Ishikawa (cell line): ENCODE data around the gene ALG14.

Source experiments
- CEBPB ChIP-seq: IDR thresholded peaks from 2 replicates; pipeline ENCODE4 v1.6.1; 2012
- CREB1 ChIP-seq: IDR thresholded peaks from 2 replicates; pipeline ENCODE4 v1.6.1; 2012; ENCODE audit warnings: low read depth
- EGR1 ChIP-seq: IDR thresholded peaks from 2 replicates; pipeline ENCODE4 v1.6.1; 2012
- EP300 ChIP-seq: IDR thresholded peaks from 2 replicates; pipeline ENCODE4 v1.6.1; 2012; ENCODE audit warnings: borderline replicate concordance
- FOXM1 ChIP-seq: IDR thresholded peaks from 2 replicates; pipeline ENCODE4 v1.6.1; 2012; ENCODE audit warnings: low read depth, borderline replicate concordance
- NFIC ChIP-seq: IDR thresholded peaks from 2 replicates; pipeline ENCODE4 v1.6.1; 2012
- RAD21 ChIP-seq: IDR thresholded peaks from 2 replicates; pipeline ENCODE4 v1.6.1; 2012; ENCODE audit warnings: low read depth
- TAF1 ChIP-seq: IDR thresholded peaks from 2 replicates; pipeline ENCODE4 v1.6.1; 2012; ENCODE audit warnings: low read depth, mild to moderate bottlenecking
- TCF12 ChIP-seq: IDR thresholded peaks from 2 replicates; pipeline ENCODE4 v1.6.1; 2012; ENCODE audit warnings: low read depth
- TEAD4 ChIP-seq: IDR thresholded peaks from 2 replicates; pipeline ENCODE4 v1.6.1; 2012
- YY1 ChIP-seq: IDR thresholded peaks from 2 replicates; pipeline ENCODE4 v1.6.1; 2012; ENCODE audit warnings: low read depth
- ZBTB7A ChIP-seq: IDR thresholded peaks from 2 replicates; pipeline ENCODE4 v1.6.1; 2012; ENCODE audit warnings: low read depth
- TF ChIP-seq, protein P1 (sequence below): IDR thresholded peaks from 2 replicates; pipeline ENCODE4 v1.6.1; 2012; ENCODE audit warnings: low read depth, mild to moderate bottlenecking
- TF ChIP-seq, protein P2 (sequence below): IDR thresholded peaks from 2 replicates; pipeline ENCODE4 v1.6.1; 2012
- TF ChIP-seq, protein P3 (sequence below): IDR thresholded peaks from 2 replicates; pipeline ENCODE4 v1.6.1; 2012

The ALG14 gene

DNA sequence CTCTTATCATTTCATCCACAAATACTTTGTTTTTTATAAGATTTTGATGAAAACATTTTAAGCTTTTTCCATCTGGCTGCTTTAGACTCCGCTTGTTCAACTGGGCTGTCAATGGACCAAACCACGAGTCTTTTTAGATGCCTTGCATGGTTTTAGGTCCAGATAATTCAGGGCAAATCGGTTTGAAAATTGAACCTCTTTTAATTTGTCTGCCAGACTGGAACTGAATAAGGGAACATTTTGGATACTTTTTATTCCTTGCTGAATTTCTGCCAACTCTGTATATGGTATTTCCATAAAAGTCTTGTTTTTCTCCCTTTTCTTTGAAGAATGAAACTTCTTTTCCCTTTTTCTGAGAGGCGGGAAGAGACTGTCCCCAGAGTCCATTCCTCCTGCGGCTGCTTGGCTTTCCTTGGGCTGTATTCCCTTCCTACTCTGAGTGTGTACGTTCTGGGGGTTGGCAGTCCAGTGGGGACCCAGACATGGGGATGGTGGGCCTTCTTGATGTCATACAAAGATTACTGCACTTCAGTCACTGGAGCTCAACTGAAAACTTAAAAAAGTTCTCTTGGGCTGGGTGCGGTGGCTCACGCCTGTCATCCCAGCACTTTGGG, 99.3 kb downstream of the ALG14 start:
- TF ChIP-seq CREB1 = no peak

DNA sequence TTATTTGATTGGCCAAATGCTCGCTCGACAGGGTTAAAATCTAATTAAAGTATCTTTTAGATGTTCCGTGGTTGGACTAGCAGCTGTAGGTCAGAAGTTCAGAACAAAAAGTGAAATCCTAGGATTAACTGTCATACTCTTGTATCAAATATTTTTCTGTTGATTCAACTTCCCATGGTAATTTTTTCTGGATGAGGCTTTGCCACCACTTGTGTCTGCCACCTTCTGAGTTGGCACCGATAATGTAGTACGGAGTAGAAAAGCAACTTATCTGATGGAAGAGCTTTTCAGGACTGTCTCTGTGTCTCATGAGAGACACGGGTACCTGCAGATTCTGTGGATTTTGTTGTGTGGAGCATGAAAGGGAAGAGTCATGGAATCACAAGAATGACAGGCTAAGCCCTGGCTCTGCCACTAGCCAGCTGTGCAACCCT, 101.2 kb downstream of the ALG14 start:
- TF ChIP-seq ZBTB7A (no peak), NFIC (no peak)

DNA sequence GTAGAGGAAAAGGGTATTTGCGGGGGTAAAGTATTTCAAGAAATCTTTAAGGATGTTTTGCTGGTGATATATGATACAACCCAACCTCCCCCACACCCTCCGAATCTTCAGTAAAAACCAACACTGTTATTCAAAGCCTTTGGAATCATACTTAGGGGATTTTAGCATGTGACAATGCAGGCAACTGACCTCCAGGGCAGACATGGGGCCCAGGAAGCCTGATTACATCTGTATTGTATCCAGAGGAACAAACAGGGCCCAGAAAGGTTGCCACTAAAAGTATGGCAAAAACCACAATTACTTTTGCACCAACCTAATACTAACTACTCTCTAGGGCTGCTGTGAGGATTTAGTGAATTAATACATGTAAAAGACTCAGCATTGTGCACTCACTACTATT, 102.0 kb downstream of the ALG14 start:
- TF ChIP-seq YY1 (no peak), NFIC (no peak), ZBTB7A (no peak)
- TF ChIP-seq, protein P1, sequence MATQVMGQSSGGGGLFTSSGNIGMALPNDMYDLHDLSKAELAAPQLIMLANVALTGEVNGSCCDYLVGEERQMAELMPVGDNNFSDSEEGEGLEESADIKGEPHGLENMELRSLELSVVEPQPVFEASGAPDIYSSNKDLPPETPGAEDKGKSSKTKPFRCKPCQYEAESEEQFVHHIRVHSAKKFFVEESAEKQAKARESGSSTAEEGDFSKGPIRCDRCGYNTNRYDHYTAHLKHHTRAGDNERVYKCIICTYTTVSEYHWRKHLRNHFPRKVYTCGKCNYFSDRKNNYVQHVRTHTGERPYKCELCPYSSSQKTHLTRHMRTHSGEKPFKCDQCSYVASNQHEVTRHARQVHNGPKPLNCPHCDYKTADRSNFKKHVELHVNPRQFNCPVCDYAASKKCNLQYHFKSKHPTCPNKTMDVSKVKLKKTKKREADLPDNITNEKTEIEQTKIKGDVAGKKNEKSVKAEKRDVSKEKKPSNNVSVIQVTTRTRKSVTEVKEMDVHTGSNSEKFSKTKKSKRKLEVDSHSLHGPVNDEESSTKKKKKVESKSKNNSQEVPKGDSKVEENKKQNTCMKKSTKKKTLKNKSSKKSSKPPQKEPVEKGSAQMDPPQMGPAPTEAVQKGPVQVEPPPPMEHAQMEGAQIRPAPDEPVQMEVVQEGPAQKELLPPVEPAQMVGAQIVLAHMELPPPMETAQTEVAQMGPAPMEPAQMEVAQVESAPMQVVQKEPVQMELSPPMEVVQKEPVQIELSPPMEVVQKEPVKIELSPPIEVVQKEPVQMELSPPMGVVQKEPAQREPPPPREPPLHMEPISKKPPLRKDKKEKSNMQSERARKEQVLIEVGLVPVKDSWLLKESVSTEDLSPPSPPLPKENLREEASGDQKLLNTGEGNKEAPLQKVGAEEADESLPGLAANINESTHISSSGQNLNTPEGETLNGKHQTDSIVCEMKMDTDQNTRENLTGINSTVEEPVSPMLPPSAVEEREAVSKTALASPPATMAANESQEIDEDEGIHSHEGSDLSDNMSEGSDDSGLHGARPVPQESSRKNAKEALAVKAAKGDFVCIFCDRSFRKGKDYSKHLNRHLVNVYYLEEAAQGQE = no peak

DNA sequence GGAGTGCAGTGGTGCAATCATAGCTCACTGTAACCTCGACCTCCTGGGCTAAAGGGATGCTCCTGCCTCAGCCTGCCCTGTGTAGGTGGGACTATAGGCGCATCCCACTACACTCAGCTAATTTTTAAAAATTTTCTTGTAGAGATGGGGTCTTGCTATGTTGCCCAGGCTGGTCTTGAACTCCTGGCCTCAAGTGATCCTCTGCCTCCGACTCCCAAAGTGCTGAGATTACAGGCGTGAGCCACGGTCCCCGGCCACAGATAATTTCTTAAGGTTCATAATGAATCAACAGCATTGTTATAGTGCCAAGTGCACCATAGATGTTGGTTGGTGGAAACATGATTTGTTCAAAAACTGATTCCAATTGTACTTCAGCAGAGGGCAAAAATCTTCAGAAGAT, 103.6 kb downstream of the ALG14 start:
- TF ChIP-seq ZBTB7A = no peak
- no peak for TF ChIP-seq CREB1
- TF ChIP-seq CEBPB = no peak
- TF ChIP-seq, protein P2, sequence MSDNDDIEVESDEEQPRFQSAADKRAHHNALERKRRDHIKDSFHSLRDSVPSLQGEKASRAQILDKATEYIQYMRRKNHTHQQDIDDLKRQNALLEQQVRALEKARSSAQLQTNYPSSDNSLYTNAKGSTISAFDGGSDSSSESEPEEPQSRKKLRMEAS = no peak

DNA sequence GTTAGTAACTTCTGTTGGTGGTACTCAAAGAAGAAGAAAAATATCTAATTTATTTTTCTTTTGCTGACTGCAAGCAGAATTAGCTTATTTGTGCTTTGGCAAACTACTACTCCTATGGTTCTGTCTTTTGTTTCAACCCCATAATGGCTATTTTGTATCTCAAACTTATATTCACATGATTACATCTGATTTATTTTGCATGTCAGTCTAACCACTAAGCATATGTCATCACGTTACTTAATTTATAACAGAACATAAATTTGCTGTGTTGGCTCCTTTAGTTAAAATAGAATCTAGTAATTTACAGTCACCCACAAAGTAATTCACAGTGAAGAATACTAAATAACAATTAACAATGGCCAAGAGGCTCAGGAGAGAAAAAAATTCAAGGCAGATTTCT, 106.7 kb downstream of the ALG14 start:
- TF ChIP-seq TAF1 = no peak
- TF ChIP-seq EP300 = no peak
- no peak for TF ChIP-seq TCF12
- TF ChIP-seq, protein P1 = no peak
- TF ChIP-seq CEBPB = no peak
- TF ChIP-seq CREB1 = no peak
- TF ChIP-seq, protein P3, sequence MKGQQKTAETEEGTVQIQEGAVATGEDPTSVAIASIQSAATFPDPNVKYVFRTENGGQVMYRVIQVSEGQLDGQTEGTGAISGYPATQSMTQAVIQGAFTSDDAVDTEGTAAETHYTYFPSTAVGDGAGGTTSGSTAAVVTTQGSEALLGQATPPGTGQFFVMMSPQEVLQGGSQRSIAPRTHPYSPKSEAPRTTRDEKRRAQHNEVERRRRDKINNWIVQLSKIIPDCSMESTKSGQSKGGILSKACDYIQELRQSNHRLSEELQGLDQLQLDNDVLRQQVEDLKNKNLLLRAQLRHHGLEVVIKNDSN = no peak
- no peak for TF ChIP-seq ZBTB7A
- TF ChIP-seq, protein P2 = no peak
- no peak for TF ChIP-seq YY1
- TF ChIP-seq FOXM1 = no peak
- no peak for TF ChIP-seq NFIC
- no peak for TF ChIP-seq TEAD4
- no peak for TF ChIP-seq RAD21
- no peak for TF ChIP-seq EGR1

DNA sequence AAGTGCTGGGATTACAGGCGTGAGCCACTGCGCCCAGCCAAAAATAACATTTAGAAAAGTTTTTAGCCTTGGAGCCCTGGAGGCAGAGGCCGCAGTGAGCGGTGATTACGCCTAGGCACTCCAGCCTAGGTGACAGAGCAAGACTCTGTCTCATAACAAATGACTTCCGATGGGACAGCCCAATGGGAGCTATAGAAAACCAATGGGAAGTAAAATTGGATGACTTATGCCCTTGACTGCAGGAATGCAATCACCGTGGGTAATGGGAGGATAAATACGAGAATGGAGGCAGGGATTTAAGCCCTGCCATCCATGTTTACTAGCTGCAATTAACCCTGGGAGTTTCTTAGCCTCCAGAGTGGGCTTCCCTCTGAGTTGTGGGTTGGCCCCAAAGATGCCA, 108.9 kb downstream of the ALG14 start:
- TF ChIP-seq EGR1 = no peak
- TF ChIP-seq, protein P2 = no peak
- no peak for TF ChIP-seq NFIC
- TF ChIP-seq TCF12 = no peak
- no peak for TF ChIP-seq YY1

DNA sequence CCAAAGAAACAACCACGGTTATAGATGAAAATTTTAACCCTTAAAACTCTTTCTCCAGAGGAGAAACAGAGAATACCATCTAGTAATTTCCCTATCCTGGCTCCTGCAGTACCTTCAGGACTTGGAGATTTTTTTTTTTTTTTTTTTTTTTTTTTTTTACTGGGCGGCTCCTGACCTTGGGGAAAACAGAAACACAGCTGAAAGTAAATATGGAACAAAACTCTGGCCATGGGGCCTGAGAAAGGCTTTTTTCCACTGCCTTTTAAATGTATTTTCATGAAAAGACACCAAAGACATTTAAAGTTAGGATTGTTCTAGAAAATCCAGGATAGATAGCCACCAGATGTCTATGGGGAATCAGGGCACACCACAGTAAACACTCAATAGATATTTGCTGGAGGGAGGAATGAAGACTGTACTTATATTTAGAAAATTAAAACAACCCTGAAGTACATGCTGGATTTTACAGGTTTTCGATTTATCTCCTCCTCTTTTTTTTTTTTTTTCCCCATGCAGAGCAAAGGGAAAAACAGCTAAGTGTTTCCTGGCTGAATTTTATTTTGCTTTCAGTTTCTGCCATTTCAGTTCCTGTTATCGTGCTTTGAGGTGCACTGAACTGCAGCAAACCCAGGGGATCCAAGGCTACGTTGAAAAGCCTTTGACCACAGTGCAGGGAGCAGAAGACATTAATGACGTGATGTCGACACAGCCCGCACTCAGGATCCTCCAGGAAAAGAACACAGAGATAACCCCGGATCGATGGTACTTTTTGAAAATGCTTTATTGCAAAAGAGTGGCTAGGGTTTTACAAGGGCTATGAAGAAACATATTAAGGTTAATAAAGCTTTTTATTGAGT, 110.1 kb downstream of the ALG14 start:
- TF ChIP-seq YY1 (no peak), RAD21 (no peak)

DNA sequence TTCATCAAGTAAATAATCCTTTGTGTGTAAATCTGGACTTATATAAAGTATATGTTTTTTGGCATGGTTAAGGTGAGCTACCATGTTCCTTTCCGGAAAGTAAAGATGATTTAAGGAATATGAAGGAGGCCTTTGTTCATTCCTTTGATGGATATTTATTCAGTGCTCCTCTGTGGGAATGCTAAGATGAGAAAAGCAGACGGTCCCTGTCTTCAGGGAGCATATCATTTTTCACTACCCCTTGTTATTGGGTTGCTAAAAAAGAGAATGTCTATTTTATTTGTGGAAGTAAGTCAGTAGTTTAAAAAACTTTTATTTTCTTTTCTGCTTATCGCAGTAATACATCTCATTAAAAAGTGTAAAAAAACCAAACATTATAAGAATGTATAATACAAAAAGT, 110.8 kb downstream of the ALG14 start:
- TF ChIP-seq, protein P1 = no peak
